Renal pelvis (tissue), 4 donors: ENCODE measurements around the gene LIMK2. TPM values are rescaled to one million over a fixed set of nuclear protein-coding genes. Genes with fewer than 3 reads are reported as not detected.
A peak's percentile ranks its signal among the peaks of the same experiment; 100 is the strongest.
"Not testable (repeated sequence)": the region's sequence is repeated elsewhere in the genome, so short reads cannot be mapped to it uniquely, and the experiment has no call there.

Experiments
- DNase-seq: peaks from one replicate; pipeline ENCODE4 v3.0.0-alpha.2; 2013
- polyA plus RNA-seq, 3 donors: library from polyadenylated mRNA; unstranded; fragments of 120-200 nt; gene quantifications; one replicate each; pipeline ENCODE4 v1.2.1, GENCODE V29; 2013; ENCODE audit not compliant: insufficient read length in 3 of 3

The LIMK2 gene
- polyA plus RNA-seq, 3 donors, result 47.6 to 68.8 (median 67.3) TPM

- DNase-seq, result no peak
Measured at GRCh38 chr22:31241200-31241599, 29.1 kb downstream of the LIMK2 start.

GRCh38 chr22:31241936-31242335, 29.8 kb downstream of the LIMK2 start:
- DNase-seq, result no peak

GRCh38 chr22:31243339-31244045, 31.4 kb downstream of the LIMK2 start:
- no peak for DNase-seq

- peak; percentile 43 for DNase-seq
Measured at GRCh38 chr22:31244046-31244942, 32.2 kb downstream of the LIMK2 start.

GRCh38 chr22:31244943-31245451, 32.9 kb downstream of the LIMK2 start:
- DNase-seq, result no peak

GRCh38 chr22:31245998-31246397, 33.9 kb downstream of the LIMK2 start:
- not testable (repeated sequence) for DNase-seq

- no peak for DNase-seq
Measured at GRCh38 chr22:31246687-31247086, 34.6 kb downstream of the LIMK2 start.

- DNase-seq, result no peak
Measured at GRCh38 chr22:31247726-31248125, 35.6 kb downstream of the LIMK2 start.

GRCh38 chr22:31248138-31248745, 36.1 kb downstream of the LIMK2 start:
- peak; percentile 83 for DNase-seq

- no peak for DNase-seq
Measured at GRCh38 chr22:31248965-31249958, 37.2 kb downstream of the LIMK2 start.

GRCh38 chr22:31250740-31251600, 38.9 kb downstream of the LIMK2 start:
- peak; percentile 50 for DNase-seq

GRCh38 chr22:31253949-31254348, 41.9 kb downstream of the LIMK2 start:
- DNase-seq, result no peak

GRCh38 chr22:31259798-31260473, 47.8 kb downstream of the LIMK2 start:
- no peak for DNase-seq

- DNase-seq, result no peak
Measured at GRCh38 chr22:31260474-31260856, 48.4 kb downstream of the LIMK2 start.

GRCh38 chr22:31262312-31263133, 50.4 kb downstream of the LIMK2 start:
- peak; percentile 50 for DNase-seq

GRCh38 chr22:31263896-31264640, 52.0 kb downstream of the LIMK2 start:
- no peak for DNase-seq

GRCh38 chr22:31268281-31268680, 56.2 kb downstream of the LIMK2 start:
- DNase-seq, result no peak
